ENCODE data around the gene BMI1. TPM values are rescaled to one million over a fixed set of nuclear protein-coding genes. Genes with fewer than 3 reads are reported as not detected.
"Not testable (repeated sequence)": the region's sequence is repeated elsewhere in the genome, so short reads cannot be mapped to it uniquely, and the experiment has no call there.

Gene BMI1
- polyA plus RNA-seq, 1 donor, result 53.3 TPM

GRCh38 chr10:22339761-22340328 lies 18.9 kb downstream of the BMI1 start:
- no peak for DNase-seq (ENCODE audit: low read depth)

DNA sequence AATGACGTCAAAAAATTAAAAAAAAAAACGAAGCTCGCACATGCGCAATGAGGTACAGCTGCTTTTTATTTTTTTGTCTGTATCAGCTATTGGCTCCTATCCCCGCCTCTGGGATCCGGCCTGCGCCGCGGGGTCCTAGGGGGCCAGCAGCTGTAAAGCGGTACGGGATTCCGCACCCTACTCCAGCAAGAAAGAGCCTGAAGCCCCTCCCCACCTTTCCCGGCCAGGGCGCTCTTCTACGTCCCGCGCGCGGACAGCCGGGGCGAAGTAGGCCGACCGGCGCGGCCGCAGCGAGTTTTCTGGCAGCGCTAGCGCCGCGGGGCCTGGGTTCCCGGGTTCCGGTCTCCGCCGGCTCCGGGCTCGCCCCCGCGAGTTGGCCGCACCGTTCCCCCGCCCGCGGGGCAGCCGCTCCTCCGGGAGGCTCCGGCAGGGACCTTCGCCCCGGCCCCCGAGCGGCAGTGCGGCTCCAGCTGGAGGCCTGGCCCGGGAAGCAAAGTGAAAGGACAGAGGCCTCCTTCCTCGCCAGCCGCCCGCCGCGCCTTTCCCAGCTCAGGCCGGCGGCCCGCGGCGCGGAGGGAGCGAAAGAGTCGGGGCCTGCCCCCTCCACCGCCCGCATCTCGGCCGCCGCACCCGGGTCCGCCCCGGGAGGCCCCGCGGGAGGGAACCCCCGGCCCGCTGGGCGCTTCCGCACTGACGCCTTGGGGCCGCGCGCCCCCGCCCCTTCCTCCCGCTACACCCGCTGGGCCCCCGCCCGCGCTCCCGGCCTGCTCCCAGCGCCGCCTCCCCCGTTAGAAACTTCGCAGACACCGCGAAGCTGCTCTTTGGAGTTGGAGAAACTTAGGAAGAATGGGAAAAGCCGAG lies 19.7 kb downstream of the BMI1 start:
- no peak for DNase-seq (ENCODE audit: low read depth)

DNA sequence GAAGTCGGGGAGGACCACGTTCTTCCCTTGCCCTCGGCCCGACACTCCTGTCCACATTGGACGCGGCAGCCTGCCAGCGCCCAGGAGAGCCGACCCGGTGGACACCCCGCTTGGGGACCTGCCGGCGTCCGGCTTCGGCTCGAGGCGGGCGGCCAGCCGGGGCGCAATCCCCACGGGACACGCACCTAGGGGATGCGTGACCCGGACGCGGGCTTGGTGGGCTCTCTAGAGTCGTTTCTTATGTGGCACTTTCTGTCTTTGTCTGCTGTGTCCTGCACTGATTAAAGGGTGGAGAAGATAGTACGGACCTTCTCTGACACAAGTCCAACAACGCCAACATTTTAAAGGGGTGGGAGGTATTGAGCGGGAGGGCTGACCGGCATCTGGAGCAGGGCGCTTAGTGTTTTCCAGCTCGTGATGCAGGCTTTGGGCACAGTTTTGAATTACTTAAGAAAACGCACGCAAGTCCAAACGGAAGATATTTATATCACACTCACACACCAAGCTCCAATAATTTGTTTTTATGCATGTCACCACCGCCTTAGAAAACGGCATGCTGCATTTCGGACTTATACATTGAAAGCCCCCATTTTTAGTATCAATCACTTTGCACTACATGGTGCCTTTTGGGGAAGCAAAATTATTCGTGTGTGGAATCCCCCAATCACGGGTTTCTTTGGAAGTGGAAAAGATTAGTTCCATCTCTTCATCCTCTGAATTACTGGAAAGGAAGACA lies 20.5 kb downstream of the BMI1 start:
- DNase-seq (ENCODE audit: low read depth), result no peak

GRCh38 chr10:22341926-22342196 lies 21.0 kb downstream of the BMI1 start:
- DNase-seq (ENCODE audit: low read depth), result no peak

DNA sequence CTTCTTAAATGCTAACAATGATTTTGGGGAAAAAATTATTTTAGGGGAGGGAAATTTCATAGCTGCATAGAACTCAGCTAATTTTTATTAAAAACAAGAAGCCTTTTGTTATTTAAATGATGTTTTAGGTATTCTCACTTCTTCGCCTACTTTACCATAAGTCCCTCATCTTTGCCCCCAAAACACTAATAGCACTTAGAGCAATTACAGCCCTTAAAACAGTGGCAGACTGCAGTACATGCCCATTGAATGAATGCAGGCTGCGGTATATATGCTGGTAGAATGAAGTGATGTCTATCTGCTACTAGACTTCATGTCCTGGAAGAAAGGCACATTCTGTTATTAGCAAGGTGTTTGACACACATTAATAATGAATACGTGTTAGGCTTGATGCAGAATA lies 21.5 kb downstream of the BMI1 start:
- DNase-seq (ENCODE audit: low read depth), result no peak

DNA sequence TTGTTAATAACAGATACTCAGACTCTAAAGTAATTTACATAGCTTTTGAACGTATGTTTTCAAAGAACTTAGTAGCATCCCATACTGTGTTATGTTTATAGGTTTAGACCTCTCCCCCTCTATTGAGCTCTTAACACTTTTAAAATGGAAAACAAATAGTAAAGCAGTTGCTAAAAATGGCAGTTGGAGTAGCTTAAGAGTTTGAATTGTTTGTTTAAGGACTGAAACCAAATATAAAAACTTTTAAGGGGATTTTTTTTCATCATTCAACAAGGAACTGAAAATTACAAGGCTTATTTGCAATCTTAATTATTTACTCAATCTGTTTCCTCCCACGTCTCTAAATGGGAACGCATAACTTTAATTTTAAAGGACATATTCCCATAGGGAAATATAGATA lies 22.8 kb downstream of the BMI1 start:
- no peak for DNase-seq (ENCODE audit: low read depth)

DNA sequence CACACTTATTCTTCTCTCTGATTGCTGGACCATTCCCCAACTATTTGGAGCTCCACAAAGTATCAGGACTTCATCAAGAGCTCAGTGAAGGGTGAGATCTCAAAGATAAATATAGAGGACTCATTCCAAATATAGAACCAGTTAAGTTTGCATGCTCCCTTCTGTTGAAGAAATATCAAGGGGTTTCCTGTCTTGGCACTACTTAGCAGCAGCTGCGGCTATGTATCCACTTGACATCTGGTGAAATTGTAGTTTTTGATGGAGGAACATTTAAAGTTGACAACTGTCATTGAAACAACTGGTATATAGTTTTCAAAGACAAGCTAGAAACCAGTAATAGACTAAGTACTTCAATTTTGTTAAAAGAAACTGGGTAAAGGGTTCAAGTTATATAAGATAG lies 23.4 kb downstream of the BMI1 start:
- DNase-seq (ENCODE audit: low read depth), result no peak

GRCh38 chr10:22344781-22345300 lies 23.9 kb downstream of the BMI1 start:
- DNase-seq (ENCODE audit: low read depth), result no peak

DNA sequence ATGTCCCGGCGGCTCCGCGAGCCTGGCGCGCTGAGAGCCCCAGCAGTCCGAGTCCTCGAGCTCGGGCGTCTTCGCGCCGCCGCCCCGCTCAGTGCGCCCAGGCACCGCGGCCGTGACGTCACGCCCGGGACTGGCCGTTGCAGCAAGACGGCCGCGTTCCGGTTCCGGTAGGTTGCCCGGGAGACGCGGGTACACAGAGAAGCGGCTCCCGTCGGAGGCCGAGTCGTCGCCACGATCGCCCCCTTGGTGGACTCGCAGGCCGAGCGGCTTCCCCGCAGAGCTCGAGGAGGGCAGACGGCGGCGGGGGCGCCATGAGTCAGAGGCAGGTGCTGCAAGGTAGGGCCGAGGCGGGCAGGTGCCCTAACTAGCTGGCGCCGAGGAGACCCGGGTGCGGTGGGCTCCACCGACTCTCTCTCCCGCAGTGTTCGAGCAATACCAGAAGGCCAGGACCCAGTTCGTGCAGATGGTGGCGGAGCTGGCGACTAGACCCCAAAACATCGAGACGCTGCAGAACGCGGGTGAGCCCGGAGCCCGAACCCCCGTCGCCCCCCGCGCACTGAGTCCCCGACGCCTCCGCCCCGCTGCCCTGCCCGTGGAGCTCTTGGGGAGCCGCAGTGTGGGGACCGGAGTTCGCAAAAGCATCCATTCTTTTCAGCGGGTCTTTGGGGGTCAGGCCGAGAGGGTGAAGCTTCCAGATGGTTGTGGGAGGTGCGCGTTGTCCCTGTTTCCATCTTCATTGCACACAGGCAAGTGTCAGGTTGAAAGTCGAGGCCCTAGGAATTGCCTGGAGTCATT lies 24.6 kb downstream of the BMI1 start, which contains the start of gene SPAG6:
Gene SPAG6, plus strand, starts transcription at position 196 of the 795 bp plus-strand sequence. Its CDS starts 116 bp downstream, at position 312.
- DNase-seq (ENCODE audit: low read depth), result no peak

- no peak for DNase-seq (ENCODE audit: low read depth)
Measured at GRCh38 chr10:22346096-22346661, 25.3 kb downstream of the BMI1 start.

GRCh38 chr10:22349755-22350154 lies 28.9 kb downstream of the BMI1 start:
- DNase-seq (ENCODE audit: low read depth), result no peak

GRCh38 chr10:22351131-22351703 lies 30.3 kb downstream of the BMI1 start:
- no peak for DNase-seq (ENCODE audit: low read depth)

DNA sequence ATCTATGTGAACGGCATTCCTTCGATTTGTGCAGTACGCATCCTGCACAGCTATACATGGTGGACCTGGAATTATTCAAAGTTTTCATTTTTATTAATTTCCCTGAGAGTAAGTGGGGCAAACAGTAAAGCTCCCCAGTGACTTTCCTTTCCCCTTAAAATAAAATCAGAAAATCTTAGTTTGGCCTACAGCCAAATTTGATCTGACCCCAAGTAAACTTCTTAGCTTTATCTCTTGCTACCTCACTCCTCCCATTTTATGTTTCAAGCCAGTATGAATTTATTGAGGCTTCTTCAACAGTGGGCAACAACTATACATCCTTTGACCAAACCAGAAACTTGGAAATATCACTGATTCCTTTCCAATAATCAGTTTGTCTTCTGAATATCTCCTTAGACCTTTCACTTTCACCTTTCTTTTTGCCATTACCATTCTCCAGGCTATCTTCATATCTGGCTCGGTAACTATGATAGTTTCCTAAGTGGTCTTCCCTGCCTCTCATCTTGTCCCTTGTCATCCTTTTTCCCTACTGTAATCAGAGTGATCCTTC lies 35.5 kb downstream of the BMI1 start:
- no peak for DNase-seq (ENCODE audit: low read depth)

DNA sequence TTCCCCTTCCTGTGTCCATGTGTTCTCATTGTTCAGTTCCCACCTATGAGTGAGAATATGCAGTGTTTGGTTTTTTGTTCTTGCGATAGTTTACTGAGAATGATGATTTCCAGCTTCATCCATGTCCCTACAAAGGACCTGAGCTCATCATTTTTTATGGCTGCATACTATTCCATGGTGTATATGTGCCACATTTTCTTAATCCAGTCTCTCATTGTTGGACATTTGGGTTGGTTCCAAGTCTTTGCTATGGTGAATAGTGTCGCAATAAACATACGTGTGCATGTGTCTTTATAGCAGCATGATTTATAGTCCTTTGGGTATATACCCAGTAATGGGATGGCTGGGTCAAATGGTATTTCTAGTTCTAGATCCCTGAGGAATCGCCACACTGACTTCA lies 36.9 kb downstream of the BMI1 start:
- not testable (repeated sequence) for DNase-seq (ENCODE audit: low read depth)

GRCh38 chr10:22363305-22363704 lies 42.4 kb downstream of the BMI1 start:
- no peak for DNase-seq (ENCODE audit: low read depth)

- no peak for DNase-seq (ENCODE audit: low read depth)
Measured at GRCh38 chr10:22364407-22365140, 43.7 kb downstream of the BMI1 start.

- DNase-seq (ENCODE audit: low read depth), result no peak
Measured at GRCh38 chr10:22365233-22365632, 44.3 kb downstream of the BMI1 start.

GRCh38 chr10:22365644-22366434 lies 44.9 kb downstream of the BMI1 start:
- no peak for DNase-seq (ENCODE audit: low read depth)

- no peak for DNase-seq (ENCODE audit: low read depth)
Measured at GRCh38 chr10:22366435-22366703, 45.5 kb downstream of the BMI1 start.

GRCh38 chr10:22366771-22367170 lies 45.9 kb downstream of the BMI1 start:
- DNase-seq (ENCODE audit: low read depth), result no peak
